HepG2 (cell line): Measurements from ENCODE around the gene YEATS4. TPM values are rescaled to one million over a fixed set of nuclear protein-coding genes. Genes with fewer than 3 reads are reported as not detected.

Experiments
- CBX1 ChIP-seq: IDR thresholded peaks from one replicate; pipeline ENCODE4 v1.6.1; 2016; ENCODE audit warnings: antibody characterized with exemption, low read depth
- FIP1L1 ChIP-seq: fragments of 200-400 bp; formaldehyde crosslinking; IDR thresholded peaks from 2 replicates; pipeline ENCODE4 v1.6.1; 2018; ENCODE audit warnings: low read depth, mild to moderate bottlenecking, low read length, moderate library complexity, borderline replicate concordance; ENCODE audit not compliant: insufficient read depth
- FOXP4 ChIP-seq: sonication (generic); formaldehyde crosslinking; IDR thresholded peaks from 2 replicates; pipeline ENCODE4 v1.4.0; 2020; ENCODE audit warnings: missing genetic modification reagents
- GLMP ChIP-seq: sonication (generic); formaldehyde crosslinking; IDR thresholded peaks from 2 replicates; pipeline ENCODE4 v1.9.0; 2021; ENCODE audit warnings: missing genetic modification reagents, mild to moderate bottlenecking, borderline replicate concordance
- GZF1 ChIP-seq: sonication (generic); formaldehyde crosslinking; IDR thresholded peaks from 2 replicates; pipeline ENCODE4 v1.5.1; 2020; ENCODE audit warnings: mild to moderate bottlenecking, missing genetic modification reagents
- KAT7 ChIP-seq: IDR thresholded peaks from 2 replicates; pipeline ENCODE4 v1.6.1; 2018; ENCODE audit warnings: borderline replicate concordance, missing compliant biosample characterization
- MIER3 ChIP-seq: IDR thresholded peaks from 2 replicates; pipeline ENCODE4 v1.6.1; 2016; ENCODE audit warnings: missing compliant biosample characterization, borderline replicate concordance
- NFKB2 ChIP-seq: sonication (generic); formaldehyde crosslinking; IDR thresholded peaks from 2 replicates; pipeline ENCODE4 v1.4.0; 2020; ENCODE audit warnings: missing genetic modification reagents, borderline replicate concordance
- PAWR ChIP-seq: sonication (generic); formaldehyde crosslinking; IDR thresholded peaks from 2 replicates; pipeline ENCODE4 v1.4.0; 2020; ENCODE audit warnings: missing genetic modification reagents, mild to moderate bottlenecking, borderline replicate concordance
- PHF8 ChIP-seq: sonication (generic); formaldehyde crosslinking; IDR thresholded peaks from 2 replicates; pipeline ENCODE4 v1.5.0; 2020; ENCODE audit warnings: missing genetic modification reagents
- RBFOX2 ChIP-seq: fragments of 200-400 bp; formaldehyde crosslinking; IDR thresholded peaks from 2 replicates; pipeline ENCODE4 v1.6.1; 2017; ENCODE audit warnings: low read depth, mild to moderate bottlenecking, low read length
- RFXAP ChIP-seq: sonication (generic); formaldehyde crosslinking; IDR thresholded peaks from 2 replicates; pipeline ENCODE4 v1.4.0; 2020; ENCODE audit warnings: missing genetic modification reagents, borderline replicate concordance
- SAP130 ChIP-seq: IDR thresholded peaks from 2 replicates; pipeline ENCODE4 v1.6.1; 2016; ENCODE audit warnings: low read depth
- SYNCRIP ChIP-seq: fragments of 200-400 bp; formaldehyde crosslinking; IDR thresholded peaks from 2 replicates; pipeline ENCODE4 v1.6.1; 2018; ENCODE audit warnings: mild to moderate bottlenecking, low read depth, low read length; ENCODE audit not compliant: insufficient read depth
- TFDP1 ChIP-seq: IDR thresholded peaks from 2 replicates; pipeline ENCODE4 v1.6.1; 2016; ENCODE audit warnings: missing compliant biosample characterization, missing genetic modification reagents, borderline replicate concordance
- UBTF ChIP-seq: sonication (generic); formaldehyde crosslinking; IDR thresholded peaks from 2 replicates; pipeline ENCODE4 v1.4.0; 2020; ENCODE audit warnings: mild to moderate bottlenecking, missing genetic modification reagents
- ZKSCAN1 ChIP-seq: fragments of 150-350 bp; IDR thresholded peaks from 2 replicates; pipeline ENCODE4 v1.6.1; 2014; ENCODE audit warnings: low read length
- ZNF703 ChIP-seq: sonication (generic); formaldehyde crosslinking; IDR thresholded peaks from 2 replicates; pipeline ENCODE4 v1.5.1; 2020; ENCODE audit warnings: missing genetic modification reagents, mild to moderate bottlenecking, moderate library complexity, borderline replicate concordance
- ZNF792 ChIP-seq: IDR thresholded peaks from 2 replicates; pipeline ENCODE4 v1.6.1; 2016
- polyA plus RNA-seq, 8 experiments: library from polyadenylated mRNA; depleted of rRNA in 3 of 8; stranded (reverse) in 7 of 8; unstranded in 1 of 8; fragments of >200 nt; fragmentation: Illumina TruSeq in 4 of 8; extraction: Trizol in 4 of 8; gene quantifications; 2 replicates each; pipeline versions ENCODE4 v1.2.1 to v1.2.3, GENCODE V29; 2011 to 2016; ENCODE audit warnings: low read depth in 4 of 8, missing spikeins in 1 of 8, mixed read lengths in 1 of 8; ENCODE audit not compliant: insufficient read depth in 1 of 8
- total RNA-seq, 5 experiments: library from RNA; depleted of rRNA; stranded (reverse); fragments of >200 nt; fragmentation: Illumina TruSeq; extraction: Trizol; gene quantifications; 2 replicates each; pipeline ENCODE4 v1.2.3, GENCODE V29; 2016; ENCODE audit warnings: low read depth in 1 of 5
- TF ChIP-seq, protein P1 (sequence below): sonication (generic); formaldehyde crosslinking; IDR thresholded peaks from 2 replicates; pipeline ENCODE4 v1.4.0; 2020; ENCODE audit warnings: missing genetic modification reagents; ENCODE audit errors: not compliant biosample characterization
- TF ChIP-seq, protein P2 (sequence below): IDR thresholded peaks from 2 replicates; pipeline ENCODE4 v1.6.1; 2012; ENCODE audit warnings: inconsistent platforms

Gene YEATS4
- total and polyA plus RNA-seq, 2 of the 13 experiments (the other 11 are each of a cell fraction or from before 2014, with no cell fraction given): 16.8 to 45.0 TPM

DNA sequence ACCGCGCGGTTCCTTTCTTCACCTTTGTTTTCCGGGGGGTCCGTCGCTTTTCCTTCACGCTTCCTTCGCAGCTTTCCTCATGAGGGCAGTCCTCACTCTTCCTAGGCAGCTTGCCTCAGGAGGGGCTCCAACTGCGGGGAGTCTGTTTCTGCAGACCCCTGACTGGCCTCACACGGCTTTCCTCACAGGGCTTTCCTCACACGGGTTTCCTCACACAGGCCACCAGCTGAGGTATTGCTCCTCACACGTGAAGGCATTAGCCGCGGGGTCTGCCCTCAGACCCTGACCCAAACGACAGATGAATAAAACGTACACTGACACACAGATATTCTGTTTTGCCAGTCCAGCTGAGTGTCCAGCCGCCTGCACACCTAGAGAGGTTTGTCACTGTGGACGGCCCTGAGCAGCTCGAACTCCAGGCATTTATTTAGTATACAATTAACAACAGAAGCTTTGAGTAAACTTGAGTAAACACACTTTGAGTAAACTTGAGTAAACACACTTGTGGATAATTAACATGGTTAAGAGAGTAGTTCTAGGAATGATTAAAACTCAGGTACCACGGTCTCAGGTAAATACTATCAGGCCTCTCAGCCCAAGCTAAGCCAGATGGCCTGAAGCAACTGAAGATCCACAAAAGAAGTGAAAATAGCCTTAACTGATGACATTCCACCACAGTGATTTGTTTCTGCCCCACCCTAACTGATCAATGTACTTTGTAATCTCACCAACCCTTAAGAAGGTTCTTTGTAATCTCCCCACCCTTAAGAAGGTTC, 27.4 kb upstream of the YEATS4 start (continued):
- TF ChIP-seq GLMP (CRISPR knock-in tag): no peak
- peak; percentile 16 for TF ChIP-seq CBX1
- TF ChIP-seq FIP1L1: no peak
- TF ChIP-seq, protein P1, sequence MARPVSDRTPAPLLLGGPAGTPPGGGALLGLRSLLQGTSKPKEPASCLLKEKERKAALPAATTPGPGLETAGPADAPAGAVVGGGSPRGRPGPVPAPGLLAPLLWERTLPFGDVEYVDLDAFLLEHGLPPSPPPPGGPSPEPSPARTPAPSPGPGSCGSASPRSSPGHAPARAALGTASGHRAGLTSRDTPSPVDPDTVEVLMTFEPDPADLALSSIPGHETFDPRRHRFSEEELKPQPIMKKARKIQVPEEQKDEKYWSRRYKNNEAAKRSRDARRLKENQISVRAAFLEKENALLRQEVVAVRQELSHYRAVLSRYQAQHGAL (CRISPR knock-in tag): no peak
- TF ChIP-seq PHF8: peak; percentile 17
- TF ChIP-seq PAWR (CRISPR knock-in tag): 0 out of 2 replicates have a peak, but pooled peaks have one; percentile 46
- no peak for TF ChIP-seq SYNCRIP
- TF ChIP-seq NFKB2 (CRISPR knock-in tag): peak; percentile 84; the same call in 1 of the 2 replicates
- no peak for TF ChIP-seq UBTF (CRISPR knock-in tag)
- TF ChIP-seq FOXP4 (CRISPR knock-in tag): peak; percentile 38; the same call in 1 of the 2 replicates
- TF ChIP-seq RFXAP: 0 out of 2 replicates have a peak, but pooled peaks have one; percentile 55
- TF ChIP-seq ZNF792 (CRISPR knock-in tag): no peak
- peak; percentile 78 for TF ChIP-seq KAT7 (CRISPR knock-in tag)
- peak; percentile 11; the same call in 1 of the 2 replicates for TF ChIP-seq SAP130 (CRISPR knock-in tag)
- no peak for TF ChIP-seq MIER3
- TF ChIP-seq, protein P2, sequence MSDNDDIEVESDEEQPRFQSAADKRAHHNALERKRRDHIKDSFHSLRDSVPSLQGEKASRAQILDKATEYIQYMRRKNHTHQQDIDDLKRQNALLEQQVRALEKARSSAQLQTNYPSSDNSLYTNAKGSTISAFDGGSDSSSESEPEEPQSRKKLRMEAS: peak; percentile 37; the same call in 1 of the 2 replicates
- no peak for TF ChIP-seq TFDP1 (CRISPR knock-in tag)
- no peak for TF ChIP-seq ZNF703
- TF ChIP-seq GZF1 (CRISPR knock-in tag): peak; percentile 81; the same call in 1 of the 2 replicates
- no peak for TF ChIP-seq ZKSCAN1
- TF ChIP-seq RBFOX2: peak; percentile 73
